HL-60 (cell line): ENCODE data around the gene HLA-DPB1.

Source experiments
- DNase-seq, 2 experiments: peaks; one replicate each; pipeline ENCODE4 v3.0.0-alpha.2; 2010 to 2020; ENCODE audit warnings: low read depth in 1 of 2, low spot score in 1 of 2
- H3K27ac ChIP-seq: fragments of 250-450 bp; sonication (Bioruptor Pico); replicated peaks from 2 replicates; pipeline ENCODE4 v1.5.1; 2020; ENCODE audit warnings: mild to moderate bottlenecking, moderate library complexity
- H3K27me3 ChIP-seq: fragments of 250-450 bp; sonication (Bioruptor Pico); 2 replicates; pipeline ENCODE4 v1.5.1; 2021; ENCODE audit warnings: mild to moderate bottlenecking, moderate library complexity; ENCODE audit not compliant: insufficient read depth, poor library complexity, severe bottlenecking
- H3K4me3 ChIP-seq: replicated peaks from 2 replicates; pipeline ENCODE4 v1.5.1; 2011; ENCODE audit warnings: mild to moderate bottlenecking, control low read depth, low read length; ENCODE audit not compliant: insufficient read depth
- CTCF ChIP-seq: IDR thresholded peaks from one replicate; pipeline ENCODE4 v1.5.1; 2011; ENCODE audit warnings: low read length, control low read depth, inconsistent platforms; ENCODE audit not compliant: insufficient read depth
- GABPA ChIP-seq: IDR thresholded peaks from 2 replicates; pipeline ENCODE4 v1.6.1; 2012; ENCODE audit warnings: low read depth
- POLR2AphosphoS5 ChIP-seq: IDR thresholded peaks from 2 replicates; pipeline ENCODE4 v1.6.1; 2012; ENCODE audit warnings: low read depth
- REST ChIP-seq: IDR thresholded peaks from 2 replicates; pipeline ENCODE4 v1.6.1; 2012; ENCODE audit warnings: low read depth; ENCODE audit not compliant: insufficient replicate concordance
- SPI1 ChIP-seq: IDR thresholded peaks from 2 replicates; pipeline ENCODE4 v1.6.1; 2012; ENCODE audit warnings: low read depth, mild to moderate bottlenecking, borderline replicate concordance

The HLA-DPB1 gene

GRCh38 chr6:33050014-33050810 is 25.6 kb upstream of the HLA-DPB1 start:
- no peak overlapping the region for H3K4me3 ChIP-seq
- H3K27ac ChIP-seq: no peak overlapping the region
- peak; percentile 77 for TF ChIP-seq SPI1
- no peak for TF ChIP-seq GABPA
- TF ChIP-seq REST: no peak
- no peak for TF ChIP-seq CTCF
- no peak for TF ChIP-seq POLR2AphosphoS5
- DNase-seq: peak in 1 of 2 experiments; percentile 50
- no peaks in the 10 kb centered on the region for H3K27me3 ChIP-seq

GRCh38 chr6:33052627-33053026 is 23.2 kb upstream of the HLA-DPB1 start:
- no peak overlapping the region for H3K4me3 ChIP-seq
- no peak overlapping the region for H3K27ac ChIP-seq
- DNase-seq: no peak
- TF ChIP-seq CTCF (no peak), SPI1 (no peak), POLR2AphosphoS5 (no peak), REST (no peak), GABPA (no peak)
- no peaks in the 10 kb centered on the region for H3K27me3 ChIP-seq

- Histone ChIP-seq H3K27me3 (no peaks in the 10 kb centered on the region), H3K4me3 (no peak overlapping the region), H3K27ac (no peak overlapping the region)
- TF ChIP-seq SPI1 (no peak), GABPA (no peak), REST (no peak), POLR2AphosphoS5 (no peak), CTCF (no peak)
- DNase-seq: no peak
Observed at GRCh38 chr6:33053230-33053629, 22.6 kb upstream of the HLA-DPB1 start.
